Measurements from ENCODE around the gene IRF2BP2. TPM values are rescaled to one million over a fixed set of nuclear protein-coding genes. Genes with fewer than 3 reads are reported as not detected.

The IRF2BP2 gene
- total RNA-seq, 2 donors from 2014 or later, result 82.7 to 83.3 TPM

GRCh38 chr1:234621657-234622335, 11.8 kb upstream of the IRF2BP2 start:
- ATAC-seq, result no peak

GRCh38 chr1:234621127-234621468, 11.1 kb upstream of the IRF2BP2 start:
- DNase-seq, result no peak
- TF ChIP-seq POLR2A (IDR thresholded peaks at IDR 0.05) (no peak), CTCF (IDR thresholded peaks at IDR 0.05) (no peak)
- intact Hi-C loops (cut with DNase I), result no loop called here
- ATAC-seq, result no peak
- H3K4me1 ChIP-seq, result peaks cover 88% of the 10 kb centered on the region
- peak overlapping the region in 3 of 4 donors; percentile 85 to 97 (median 91) for H3K27ac ChIP-seq
- WGBS, 2 donors, result 85 to 90% methylated on average over 3 of the region's 3 CpGs
- no peaks in the 10 kb centered on the region for H3K27me3 ChIP-seq
- no peaks in the 10 kb centered on the region for H3K36me3 ChIP-seq (replicated peaks in 1 of 2; ENCODE audit: insufficient read depth in 1 of 2, low read depth in 2 of 2)
- H3K9me3 ChIP-seq, result no peaks in the 10 kb centered on the region
- no peak overlapping the region for H3K4me3 ChIP-seq

More at GRCh38 chr1:234621657-234622335, 11.8 kb upstream of the IRF2BP2 start:
- Histone ChIP-seq H3K4me1 (peaks cover 81% of the 10 kb centered on the region), H3K27ac (peak overlapping the region in 3 of 4 donors; percentile 26 to 97 (median 86)), H3K9me3 (no peaks in the 10 kb centered on the region), H3K36me3 (replicated peaks in 1 of 2; ENCODE audit: insufficient read depth in 1 of 2, low read depth in 2 of 2) (no peaks in the 10 kb centered on the region), H3K4me3 (no peak overlapping the region), H3K27me3 (no peaks in the 10 kb centered on the region)
- TF ChIP-seq POLR2A (IDR thresholded peaks at IDR 0.05), result no peak
- no peak for TF ChIP-seq CTCF (IDR thresholded peaks at IDR 0.05)
- no peak for DNase-seq
- intact Hi-C loops (cut with DNase I), result no loop called here
- 43 to 57% methylated on average over 7 of the region's 7 CpGs for WGBS, 2 donors

- ATAC-seq (peak; percentile 19), DNase-seq (peak in 3 of 4 donors; percentile 21 to 47 (median 43))
- Histone ChIP-seq H3K4me1 (peaks cover 94% of the 10 kb centered on the region), H3K27ac (peak overlapping the region; percentile 75 to 97 (median 88)), H3K27me3 (no peaks in the 10 kb centered on the region), H3K36me3 (replicated peaks in 1 of 2; ENCODE audit: insufficient read depth in 1 of 2, low read depth in 2 of 2) (no peaks in the 10 kb centered on the region), H3K4me3 (no peak overlapping the region), H3K9me3 (no peaks in the 10 kb centered on the region)
- intact Hi-C loops (cut with DNase I), result no loop called here
- 39 to 43% methylated on average over 6 of the region's 6 CpGs for WGBS, 2 donors
- TF ChIP-seq POLR2A (IDR thresholded peaks at IDR 0.05) (peak in 1 of 3 donors; percentile 7), CTCF (IDR thresholded peaks at IDR 0.05) (peak in 3 of 7 experiments; percentile 15 to 24 (median 18))
Measured at GRCh38 chr1:234620272-234621126, 10.5 kb upstream of the IRF2BP2 start.

GRCh38 chr1:234619794-234620247, 9.8 kb upstream of the IRF2BP2 start:
- Histone ChIP-seq H3K4me3 (no peak overlapping the region), H3K27ac (peak overlapping the region; percentile 75 to 97 (median 88)), H3K36me3 (replicated peaks in 1 of 2; ENCODE audit: insufficient read depth in 1 of 2, low read depth in 2 of 2) (no peaks in the 10 kb centered on the region), H3K4me1 (peaks cover 94% of the 10 kb centered on the region), H3K9me3 (no peaks in the 10 kb centered on the region), H3K27me3 (no peaks in the 10 kb centered on the region)
- 7 to 9% methylated on average over 6 of the region's 6 CpGs for WGBS, 2 donors
- intact Hi-C loops (cut with DNase I), result no loop called here
- DNase-seq (no peak), ATAC-seq (peak; percentile 84)
- TF ChIP-seq POLR2A (IDR thresholded peaks at IDR 0.05), result peak in 2 of 3 donors; percentile 35 to 45
- TF ChIP-seq CTCF (IDR thresholded peaks at IDR 0.05), result peak in 2 of 7 experiments; percentile 10 to 28
